Breast epithelium (tissue), 4 donors: Measurements from ENCODE around the gene TNIP1. TPM values are rescaled to one million over a fixed set of nuclear protein-coding genes. Genes with fewer than 3 reads are reported as not detected.
A peak's percentile ranks its signal among the peaks of the same experiment; 100 is the strongest.

Experiments
- DNase-seq, 2 donors: peaks; one replicate each; pipeline ENCODE4 v3.0.0-alpha.2; 2019; ENCODE audit warnings: low spot score in 2 of 2
- H3K27ac ChIP-seq, 2 donors: fragments of 200-600 bp; sonication (generic) in 1 of 2; one replicate each; pipeline ENCODE4 v1.5.1; 2016 to 2019; ENCODE audit warnings: mild to moderate bottlenecking in 1 of 2
- H3K27me3 ChIP-seq, 2 donors: fragments of 200-600 bp; sonication (generic) in 1 of 2; one replicate each; pipeline versions ENCODE4 v1.5.1 to v1.6.0; 2017 to 2019; ENCODE audit warnings: control low read depth in 1 of 2, mild to moderate bottlenecking in 1 of 2
- H3K36me3 ChIP-seq: fragments of 200-600 bp; one replicate; pipeline ENCODE4 v1.5.1; 2019
- H3K4me1 ChIP-seq, 2 donors: fragments of 200-600 bp; sonication (generic); one replicate each; pipeline ENCODE4 v1.5.1; 2016 to 2019; ENCODE audit warnings: control low read depth in 1 of 2
- H3K4me3 ChIP-seq, 3 donors: fragments of 200-600 bp; sonication (generic); 1 replicate in 2 of 3; 2 replicates in 1 of 3; pipeline ENCODE4 v1.5.1; 2016 to 2019; ENCODE audit warnings: mild to moderate bottlenecking in 3 of 3, moderate library complexity in 2 of 3
- H3K9me3 ChIP-seq, 2 donors: fragments of 200-600 bp; sonication (generic) in 1 of 2; one replicate each; pipeline ENCODE4 v1.5.1; 2016 to 2019; ENCODE audit warnings: control low read depth in 1 of 2
- CTCF ChIP-seq, 3 donors: fragments of 450-650 bp; IDR thresholded peaks; one replicate each; pipeline ENCODE4 v1.5.1; 2016 to 2017; ENCODE audit warnings: antibody characterized with exemption in 3 of 3, mild to moderate bottlenecking in 3 of 3, moderate library complexity in 3 of 3
- POLR2A ChIP-seq: fragments of 450-650 bp; IDR thresholded peaks from one replicate; pipeline ENCODE4 v1.6.1; 2016; ENCODE audit warnings: antibody characterized with exemption, mild to moderate bottlenecking, moderate library complexity
- POLR2AphosphoS5 ChIP-seq, 3 donors: sonication (generic); formaldehyde crosslinking; IDR thresholded peaks; one replicate each; pipeline ENCODE4 v1.6.1; 2017; ENCODE audit warnings: antibody characterized with exemption in 3 of 3
- intact Hi-C: fragments of 100-400 bp; cut with DNase I; formaldehyde crosslinking; loops from one replicate; pipeline ENCODE4 v1.15.1; 2023; ENCODE audit warnings: low total_unique reads
- total RNA-seq, 3 donors: library from RNA; depleted of rRNA; stranded (reverse); fragments of >200 nt; gene quantifications; one replicate each; pipeline ENCODE4 v1.1.0, GENCODE V29; 2016

Gene TNIP1
- total RNA-seq, 3 donors from 2014 or later: 65.3 to 221 (median 91.8) TPM

- Histone ChIP-seq H3K27me3 (no peaks in the 10 kb centered on the region), H3K4me1 (peaks cover 0 to 20% of the 10 kb centered on the region in 2 donors), H3K36me3 (no peaks in the 10 kb centered on the region), H3K4me3 (no peak overlapping the region), H3K9me3 (no peaks in the 10 kb centered on the region), H3K27ac (no peak overlapping the region)
- TF ChIP-seq CTCF (IDR thresholded peaks at IDR 0.05) (no peak), POLR2AphosphoS5 (IDR thresholded peaks at IDR 0.05) (no peak), POLR2A (no peak)
- no peak for DNase-seq
- intact Hi-C loops: no loop called here
Observed at GRCh38 chr5:151077419-151077818, 3.4 kb downstream of the TNIP1 start.

- TF ChIP-seq POLR2AphosphoS5 (IDR thresholded peaks at IDR 0.05) (no peak), CTCF (IDR thresholded peaks at IDR 0.05) (no peak), POLR2A (no peak)
- Histone ChIP-seq H3K9me3 (no peaks in the 10 kb centered on the region), H3K4me1 (peaks cover 0 to 14% of the 10 kb centered on the region in 2 donors), H3K27me3 (no peaks in the 10 kb centered on the region), H3K36me3 (no peaks in the 10 kb centered on the region), H3K27ac (peak overlapping the region in 1 of 2 donors; percentile 57), H3K4me3 (no peak overlapping the region)
- DNase-seq: no peak
- intact Hi-C loops: no loop called here
Observed at GRCh38 chr5:151076616-151077015, 4.2 kb downstream of the TNIP1 start.

GRCh38 chr5:151075698-151076331 lies 5.0 kb downstream of the TNIP1 start:
- Histone ChIP-seq H3K36me3 (no peaks in the 10 kb centered on the region), H3K4me1 (peaks cover 0 to 14% of the 10 kb centered on the region in 2 donors), H3K9me3 (no peaks in the 10 kb centered on the region), H3K27me3 (no peaks in the 10 kb centered on the region), H3K4me3 (no peak overlapping the region), H3K27ac (peak overlapping the region; percentile 45 to 57)
- TF ChIP-seq CTCF (IDR thresholded peaks at IDR 0.05) (no peak), POLR2A (no peak), POLR2AphosphoS5 (IDR thresholded peaks at IDR 0.05) (no peak)
- intact Hi-C loops: no loop called here
- no peak for DNase-seq

GRCh38 chr5:151074557-151074956 lies 6.3 kb downstream of the TNIP1 start:
- no peak for DNase-seq
- intact Hi-C loops: no loop called here
- no peak for TF ChIP-seq POLR2A
- no peak for TF ChIP-seq CTCF (IDR thresholded peaks at IDR 0.05)
- no peak for TF ChIP-seq POLR2AphosphoS5 (IDR thresholded peaks at IDR 0.05)
- no peak overlapping the region for H3K4me3 ChIP-seq
- no peak overlapping the region for H3K27ac ChIP-seq
- H3K36me3 ChIP-seq: no peaks in the 10 kb centered on the region
- H3K27me3 ChIP-seq: no peaks in the 10 kb centered on the region
- H3K4me1 ChIP-seq: peaks cover 0 to 8% of the 10 kb centered on the region in 2 donors
- no peaks in the 10 kb centered on the region for H3K9me3 ChIP-seq

GRCh38 chr5:151073280-151073679 lies 7.6 kb downstream of the TNIP1 start:
- Histone ChIP-seq H3K9me3 (no peaks in the 10 kb centered on the region), H3K27ac (no peak overlapping the region), H3K27me3 (no peaks in the 10 kb centered on the region), H3K36me3 (no peaks in the 10 kb centered on the region), H3K4me3 (no peak overlapping the region), H3K4me1 (no peaks in the 10 kb centered on the region)
- intact Hi-C loops: no loop called here
- TF ChIP-seq POLR2A (no peak), CTCF (IDR thresholded peaks at IDR 0.05) (no peak), POLR2AphosphoS5 (IDR thresholded peaks at IDR 0.05) (no peak)
- no peak for DNase-seq
